ENCODE measurements around the gene CHAD.
"Not testable (repeated sequence)": the region's sequence is repeated elsewhere in the genome, so short reads cannot be mapped to it uniquely, and the experiment has no call there.

The CHAD gene

DNA sequence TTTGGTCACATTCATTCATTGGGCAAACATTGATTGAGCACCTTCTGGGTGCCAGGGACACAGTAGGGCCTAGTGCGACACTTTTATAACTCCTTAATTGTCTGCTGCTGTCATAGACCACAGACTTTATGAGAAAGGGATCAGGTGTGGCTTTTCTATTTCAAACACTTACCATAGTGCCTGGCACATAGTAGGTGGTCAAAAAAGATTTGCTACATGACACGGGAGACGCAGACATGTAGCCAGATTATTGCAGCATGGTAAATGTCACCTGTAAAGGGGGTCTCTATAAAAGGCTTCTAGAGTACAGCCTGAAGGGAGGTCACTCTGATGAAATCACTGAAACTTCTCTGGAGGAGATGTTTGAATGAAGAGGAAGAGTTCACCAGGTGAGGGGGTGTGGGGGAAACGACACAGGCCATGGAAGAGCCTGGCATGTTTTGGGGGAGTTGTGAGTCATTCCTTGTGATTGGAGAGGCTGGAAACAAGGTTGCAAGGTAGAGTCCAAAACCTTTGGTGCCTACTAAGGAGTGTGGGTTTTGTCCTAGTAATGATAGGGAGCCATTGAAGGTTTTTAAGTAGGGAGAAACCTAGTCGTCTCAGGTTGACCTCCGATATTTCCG lies 11.6 kb upstream of the CHAD start:
- TF ChIP-seq, protein P1, sequence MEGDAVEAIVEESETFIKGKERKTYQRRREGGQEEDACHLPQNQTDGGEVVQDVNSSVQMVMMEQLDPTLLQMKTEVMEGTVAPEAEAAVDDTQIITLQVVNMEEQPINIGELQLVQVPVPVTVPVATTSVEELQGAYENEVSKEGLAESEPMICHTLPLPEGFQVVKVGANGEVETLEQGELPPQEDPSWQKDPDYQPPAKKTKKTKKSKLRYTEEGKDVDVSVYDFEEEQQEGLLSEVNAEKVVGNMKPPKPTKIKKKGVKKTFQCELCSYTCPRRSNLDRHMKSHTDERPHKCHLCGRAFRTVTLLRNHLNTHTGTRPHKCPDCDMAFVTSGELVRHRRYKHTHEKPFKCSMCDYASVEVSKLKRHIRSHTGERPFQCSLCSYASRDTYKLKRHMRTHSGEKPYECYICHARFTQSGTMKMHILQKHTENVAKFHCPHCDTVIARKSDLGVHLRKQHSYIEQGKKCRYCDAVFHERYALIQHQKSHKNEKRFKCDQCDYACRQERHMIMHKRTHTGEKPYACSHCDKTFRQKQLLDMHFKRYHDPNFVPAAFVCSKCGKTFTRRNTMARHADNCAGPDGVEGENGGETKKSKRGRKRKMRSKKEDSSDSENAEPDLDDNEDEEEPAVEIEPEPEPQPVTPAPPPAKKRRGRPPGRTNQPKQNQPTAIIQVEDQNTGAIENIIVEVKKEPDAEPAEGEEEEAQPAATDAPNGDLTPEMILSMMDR (IDR thresholded peaks at IDR 0.05; ENCODE audit: control insufficient read depth, insufficient read depth, low read depth, low read length, missing control alignments): no peak
- DNase-seq (ENCODE audit: low read depth): no peak
- H3K4me3 ChIP-seq (ENCODE audit: control insufficient read depth, low read depth, low read length): no peak overlapping the region

GRCh38 chr17:50479522-50480141 lies 11.0 kb upstream of the CHAD start:
- TF ChIP-seq, protein P1 (IDR thresholded peaks at IDR 0.05; ENCODE audit: control insufficient read depth, insufficient read depth, low read depth, low read length, missing control alignments): peak; percentile 53
- no peak for DNase-seq (ENCODE audit: low read depth)
- H3K4me3 ChIP-seq (ENCODE audit: control insufficient read depth, low read depth, low read length): peak overlapping the region; percentile 58

DNA sequence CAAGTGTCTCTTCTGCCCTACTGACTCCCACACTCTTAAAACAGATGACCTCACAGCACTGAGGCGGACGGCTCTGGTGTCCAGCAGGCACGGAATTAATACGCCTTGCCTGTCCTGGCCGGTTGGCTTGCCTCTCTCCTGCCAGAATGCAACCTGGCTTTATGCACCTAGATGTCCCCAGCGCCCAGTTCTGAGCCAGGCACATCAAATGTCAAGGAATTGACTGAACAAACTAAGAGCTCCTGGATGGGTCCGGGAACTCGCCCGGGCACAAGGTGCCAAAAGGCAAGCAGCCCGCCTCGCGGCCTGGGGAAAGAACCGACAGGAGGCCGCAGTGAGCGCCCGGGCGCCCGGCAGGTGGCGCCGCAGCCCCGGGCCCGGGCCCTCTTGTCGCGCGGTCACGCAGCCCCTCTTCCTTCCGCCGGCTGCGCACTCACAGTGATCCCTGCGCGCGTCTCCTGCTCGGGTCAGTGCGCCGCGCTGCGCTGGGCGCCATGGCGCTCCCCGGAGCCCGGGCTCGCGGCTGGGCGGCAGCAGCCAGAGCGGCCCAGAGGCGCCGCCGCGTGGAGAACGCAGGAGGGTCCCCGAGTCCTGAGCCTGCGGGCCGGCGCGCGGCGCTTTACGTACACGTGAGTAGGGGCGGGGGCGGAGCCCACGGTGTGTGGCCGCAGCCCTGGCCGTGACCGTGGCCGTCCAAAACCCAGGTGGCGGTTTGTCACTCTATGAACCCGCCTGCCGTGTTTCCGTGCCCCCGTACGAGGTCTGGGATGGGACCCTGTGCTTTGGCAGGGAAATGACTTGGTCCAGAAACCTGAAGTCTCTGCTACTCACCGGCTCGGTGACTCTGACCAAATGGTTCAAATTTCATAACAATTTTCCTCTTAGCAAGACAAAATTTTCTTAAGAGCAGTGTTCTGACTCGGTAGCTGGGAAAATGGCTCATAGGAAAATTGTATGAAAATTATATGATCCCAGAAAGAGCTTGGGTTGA lies 10.0 kb upstream of the CHAD start, which contains the start of gene RSAD1:
Gene RSAD1 (plus strand): TSS at position 470 of the 991 bp plus-strand sequence. CDS start 25 bp downstream, at position 495.
- TF ChIP-seq, protein P1 (IDR thresholded peaks at IDR 0.05; ENCODE audit: control insufficient read depth, insufficient read depth, low read depth, low read length, missing control alignments): peak; percentile 43
- peak; percentile 46 for DNase-seq (ENCODE audit: low read depth)
- H3K4me3 ChIP-seq (ENCODE audit: control insufficient read depth, low read depth, low read length): peak within 1 kb of the TSS; percentile 58

GRCh38 chr17:50477976-50478375 lies 9.3 kb upstream of the CHAD start:
- H3K4me3 ChIP-seq (ENCODE audit: control insufficient read depth, low read depth, low read length): no peak overlapping the region
- no peak for DNase-seq (ENCODE audit: low read depth)
- TF ChIP-seq, protein P1 (IDR thresholded peaks at IDR 0.05; ENCODE audit: control insufficient read depth, insufficient read depth, low read depth, low read length, missing control alignments): no peak

GRCh38 chr17:50476545-50477315 lies 8.1 kb upstream of the CHAD start:
- DNase-seq (ENCODE audit: low read depth): no peak
- no peak overlapping the region for H3K4me3 ChIP-seq (ENCODE audit: control insufficient read depth, low read depth, low read length)
- TF ChIP-seq, protein P1 (IDR thresholded peaks at IDR 0.05; ENCODE audit: control insufficient read depth, insufficient read depth, low read depth, low read length, missing control alignments): no peak

- not testable (repeated sequence) for DNase-seq (ENCODE audit: low read depth); H3K4me3 ChIP-seq (ENCODE audit: control insufficient read depth, low read depth, low read length)
Observed at GRCh38 chr17:50475775-50476544, 7.3 kb upstream of the CHAD start.
